IMR-90 (cell line): ENCODE data around the gene JAGN1. TPM values are rescaled to one million over a fixed set of nuclear protein-coding genes. Genes with fewer than 3 reads are reported as not detected.

ENCODE experiments used
- ATAC-seq: fragments of 200-7000 bp; cut with Tn5 transposase; 2 replicates; pipeline ENCODE4 v1.9.1; 2020; ENCODE audit warnings: low read depth, mild to moderate bottlenecking, moderate library complexity
- BruUV-seq: library from RNA; stranded (reverse); fragments of 400-500 nt; replicated peaks from 2 replicates; lab custom pipeline; 2021; lab: Mats Ljungman, UMichigan
- CTCF ChIA-PET: fragments of 300-600 bp; formaldehyde crosslinking; extraction: SDS; loops from one replicate; lab custom pipeline; 2021; ENCODE audit warnings: antibody characterized with exemption; lab: Yijun Ruan, JAX
- POLR2A ChIA-PET: fragments of 300-600 bp; sonication (Branson Sonifier 250); formaldehyde crosslinking; loops from one replicate; lab custom pipeline; 2022; ENCODE audit warnings: antibody characterized with exemption; ENCODE audit not compliant: unreplicated experiment; lab: Charles Lee
- DNase-seq: peaks from one replicate; pipeline ENCODE4 v3.0.0; 2013
- H2AFZ ChIP-seq: replicated peaks from 2 replicates; pipeline ENCODE3; 2013; ENCODE audit warnings: low read length, mild to moderate bottlenecking; ENCODE audit not compliant: poor library complexity
- H2AK5ac ChIP-seq: 2 replicates; pipeline ENCODE4 v1.6.1; 2013; ENCODE audit warnings: low read depth, low read length, inconsistent platforms
- H2AK9ac ChIP-seq: replicated peaks from 2 replicates; pipeline ENCODE3; 2013; ENCODE audit warnings: mild to moderate bottlenecking, low read depth, low read length, moderate library complexity; ENCODE audit not compliant: poor library complexity
- H2BK120ac ChIP-seq: 2 replicates; pipeline ENCODE4 v1.6.1; 2013; ENCODE audit warnings: low read depth, low read length, inconsistent platforms
- H2BK15ac ChIP-seq: 3 replicates; pipeline ENCODE4 v1.6.1; 2013; ENCODE audit warnings: low read depth, low read length, inconsistent platforms
- H2BK20ac ChIP-seq: 2 replicates; pipeline ENCODE4 v1.6.1; 2013; ENCODE audit warnings: low read depth, mild to moderate bottlenecking, inconsistent platforms, low read length, moderate library complexity
- H2BK5ac ChIP-seq: 2 replicates; pipeline ENCODE4 v1.6.1; 2013; ENCODE audit warnings: mild to moderate bottlenecking, low read depth, low read length, inconsistent platforms; ENCODE audit not compliant: poor library complexity, severe bottlenecking
- H3K14ac ChIP-seq: replicated peaks from 2 replicates; pipeline ENCODE4 v1.6.1; 2013; ENCODE audit warnings: low read depth, low read length, inconsistent platforms
- H3K18ac ChIP-seq: 2 replicates; pipeline ENCODE4 v1.6.1; 2013; ENCODE audit warnings: low read depth, low read length, control low read depth
- H3K23ac ChIP-seq: 2 replicates; pipeline ENCODE4 v1.6.1; 2013; ENCODE audit warnings: low read depth, low read length, inconsistent platforms
- H3K27ac ChIP-seq: 2 replicates; pipeline ENCODE4 v1.5.1; 2013; ENCODE audit warnings: mild to moderate bottlenecking, control low read depth, low read length; ENCODE audit not compliant: insufficient read depth
- H3K27me3 ChIP-seq: 2 replicates; pipeline ENCODE4 v1.6.1; 2013; ENCODE audit warnings: low read length; ENCODE audit not compliant: control insufficient read depth, insufficient read depth
- H3K36me3 ChIP-seq: 2 replicates; pipeline ENCODE4 v1.6.1; 2013; ENCODE audit warnings: low read length, mixed read lengths; ENCODE audit not compliant: control insufficient read depth, insufficient read depth
- H3K4ac ChIP-seq: 2 replicates; pipeline ENCODE4 v1.6.1; 2013; ENCODE audit warnings: low read depth, low read length, inconsistent platforms
- H3K4me1 ChIP-seq: 2 replicates; pipeline ENCODE4 v1.6.1; 2013; ENCODE audit warnings: low read length, mixed read lengths; ENCODE audit not compliant: control insufficient read depth, insufficient read depth
- H3K4me2 ChIP-seq: 2 replicates; pipeline ENCODE4 v1.6.1; 2013; ENCODE audit warnings: low read depth, mild to moderate bottlenecking, control low read depth, low read length, moderate library complexity
- H3K4me3 ChIP-seq: 2 replicates; pipeline ENCODE4 v1.5.1; 2013; ENCODE audit warnings: low read depth, mild to moderate bottlenecking, control low read depth, low read length, moderate library complexity; ENCODE audit not compliant: insufficient read depth
- H3K56ac ChIP-seq: 2 replicates; pipeline ENCODE4 v1.6.1; 2013; ENCODE audit warnings: low read length, inconsistent platforms; ENCODE audit not compliant: insufficient read depth; ENCODE audit errors: extremely low read depth
- H3K79me1 ChIP-seq, 2 experiments: 2 replicates each; pipeline ENCODE4 v1.6.1; 2013; ENCODE audit warnings: low read length in 2 of 2, inconsistent platforms in 1 of 2, low read depth in 1 of 2
- H3K9ac ChIP-seq: 2 replicates; pipeline ENCODE4 v1.6.1; 2013; ENCODE audit warnings: low read depth, low read length, control low read depth
- H3K9me1 ChIP-seq: 2 replicates; pipeline ENCODE4 v1.6.1; 2013; ENCODE audit warnings: low read length, inconsistent platforms; ENCODE audit not compliant: insufficient read depth
- H3K9me3 ChIP-seq: 2 replicates; pipeline ENCODE4 v1.6.1; 2013; ENCODE audit warnings: low read length; ENCODE audit not compliant: control insufficient read depth, insufficient read depth
- H4K20me1 ChIP-seq: 2 replicates; pipeline ENCODE4 v1.6.1; 2013; ENCODE audit warnings: low read length, inconsistent platforms; ENCODE audit not compliant: insufficient read depth
- H4K5ac ChIP-seq: 2 replicates; pipeline ENCODE4 v1.6.1; 2013; ENCODE audit warnings: mild to moderate bottlenecking, low read depth, low read length, control low read depth
- H4K8ac ChIP-seq, 2 experiments: 2 replicates each; pipeline ENCODE4 v1.6.1; 2013; ENCODE audit warnings: low read depth in 2 of 2, low read length in 2 of 2, control low read depth in 1 of 2, inconsistent platforms in 1 of 2
- H4K91ac ChIP-seq: 2 replicates; pipeline ENCODE4 v1.6.1; 2013; ENCODE audit warnings: low read depth, low read length, inconsistent platforms; ENCODE audit not compliant: insufficient read depth
- BHLHE40 ChIP-seq: fragments of 150-350 bp; IDR thresholded peaks from 2 replicates; pipeline ENCODE4 v1.6.1; 2016; ENCODE audit warnings: mild to moderate bottlenecking, low read depth, low read length
- CEBPB ChIP-seq: IDR thresholded peaks from 2 replicates; pipeline ENCODE4 v1.6.1; 2012; ENCODE audit warnings: low read depth, low read length, improper control_type of control experiment
- CHD1 ChIP-seq: IDR thresholded peaks from 2 replicates; pipeline ENCODE4 v1.6.1; 2012; ENCODE audit warnings: low read depth, low read length, improper control_type of control experiment
- FOS ChIP-seq: fragments of 150-350 bp; IDR thresholded peaks from 2 replicates; pipeline ENCODE4 v1.6.1; 2016; ENCODE audit warnings: low read depth, low read length
- MAFK ChIP-seq: IDR thresholded peaks from 2 replicates; pipeline ENCODE4 v1.6.1; 2012; ENCODE audit warnings: low read depth, low read length, improper control_type of control experiment
- MAZ ChIP-seq: IDR thresholded peaks from 2 replicates; pipeline ENCODE4 v1.6.1; 2012; ENCODE audit warnings: low read depth, mild to moderate bottlenecking, low read length, improper control_type of control experiment, moderate library complexity, borderline replicate concordance
- NFE2L2 ChIP-seq: fragments of 150-350 bp; IDR thresholded peaks from 2 replicates; pipeline ENCODE4 v1.6.1; 2016; ENCODE audit warnings: low read depth, mild to moderate bottlenecking, low read length
- POLR2A ChIP-seq: IDR thresholded peaks from 2 replicates; pipeline ENCODE4 v1.6.1; 2012; ENCODE audit warnings: mild to moderate bottlenecking, low read depth, low read length
- RFX5 ChIP-seq: IDR thresholded peaks from 2 replicates; pipeline ENCODE4 v1.8.0; 2012; ENCODE audit warnings: low read depth, mild to moderate bottlenecking, low read length, moderate library complexity
- SMC3 ChIP-seq: fragments of 150-350 bp; IDR thresholded peaks from 2 replicates; pipeline ENCODE4 v1.6.1; 2016; ENCODE audit warnings: low read depth, mild to moderate bottlenecking, antibody characterized with exemption, low read length, moderate library complexity
- WGBS, 2 experiments: methylation state at CpG; one replicate each; pipeline versions ENCODE4 v1.1.5 to v1.1.7; 2013; ENCODE audit warnings: missing lambda C conversion rate in 2 of 2; ENCODE audit not compliant: insufficient read length in 1 of 2; ENCODE audit errors: extremely low coverage in 2 of 2; 5-methylcytosine and 5-hydroxymethylcytosine counted together
- dilution Hi-C: fragments of 300-500 bp; cut with HindIII; formaldehyde crosslinking; loops from one replicate; pipeline ENCODE4 v1.14.3; 2018; ENCODE audit warnings: low sequenced_read_pairs; ENCODE audit not compliant: unreplicated experiment
- in situ Hi-C: fragments of 300-500 bp; cut with MboI; formaldehyde crosslinking; loops from 3 replicates; pipeline ENCODE4 v1.14.3; 2019; ENCODE audit warnings: low sequenced_read_pairs, inconsistent platforms, mixed read lengths
- intact Hi-C: fragments of 100-400 bp; cut with micrococcal nuclease; formaldehyde crosslinking; loops from 2 replicates; pipeline ENCODE4 v1.10.0; 2022
- polyA plus RNA-seq, 3 experiments: library from polyadenylated mRNA; depleted of rRNA; stranded (reverse); fragments of >200 nt; gene quantifications; 2 replicates each; pipeline ENCODE4 v1.2.3, GENCODE V29; 2012; ENCODE audit warnings: low replicate concordance in 1 of 3
- total RNA-seq: library from RNA; depleted of rRNA; stranded (reverse); fragments of >200 nt; gene quantifications from 2 replicates; pipeline ENCODE4 v1.2.3, GENCODE V29; 2012
- TF ChIP-seq, protein P1 (sequence below): conservative IDR thresholded peaks from 2 replicates; pipeline ENCODE4 v1.5.1; 2012; ENCODE audit warnings: mild to moderate bottlenecking, low read depth, low read length, improper control_type of control experiment

Gene JAGN1
- total and polyA plus RNA-seq, 2 of the 4 experiments (the other 2 are of a cell fraction), result 32.7 to 39.3 TPM

- Histone ChIP-seq H3K4ac (peak overlapping the region; percentile 59; the same call in 1 of the 2 replicates), H2AK5ac (0 out of 2 replicates have a peak overlapping the region, but pooled peaks have one; percentile 15), H3K4me1 (peaks cover 30% of the 10 kb centered on the region), H3K4me3 (no peak overlapping the region), H3K36me3 (peaks cover 2% of the 10 kb centered on the region; the same call in 1 of the 2 replicates), H2BK20ac (no peak overlapping the region), H2AK9ac (peak overlapping the region; percentile 78), H2BK120ac (no peak overlapping the region), H3K14ac (no peak overlapping the region), H4K5ac (peak overlapping the region; percentile 2; the same call in 1 of the 2 replicates), H3K9me1 (peaks cover 11% of the 10 kb centered on the region), H4K20me1 (no peaks in the 10 kb centered on the region), H2BK5ac (no peak overlapping the region), H3K27me3 (no peaks in the 10 kb centered on the region), H2BK15ac (no peak overlapping the region), H3K4me2 (peak overlapping the region; percentile 94; the same call in 1 of the 2 replicates), H3K18ac (no peak overlapping the region), H4K8ac (peak overlapping the region in 1 of 2 experiments; percentile 73; a peak in 1 of 4 replicates), H3K79me1 (peaks cover 7 to 38% of the 10 kb centered on the region in 2 experiments; a peak in 3 of 4 replicates), H3K9ac (peak overlapping the region; percentile 1; the same call in 1 of the 2 replicates), H3K9me3 (no peaks in the 10 kb centered on the region), H3K27ac (no peak overlapping the region), H2AFZ (no peak overlapping the region), H3K56ac (no peak overlapping the region), H3K23ac (no peak overlapping the region), H4K91ac (no peak overlapping the region)
- CTCF ChIA-PET, result no interaction called here
- TF ChIP-seq FOS (no peak), CEBPB (no peak), MAFK (no peak), CHD1 (no peak), POLR2A (no peak), NFE2L2 (no peak), BHLHE40 (no peak), RFX5 (no peak), MAZ (no peak), SMC3 (no peak)
- TF ChIP-seq, protein P1, sequence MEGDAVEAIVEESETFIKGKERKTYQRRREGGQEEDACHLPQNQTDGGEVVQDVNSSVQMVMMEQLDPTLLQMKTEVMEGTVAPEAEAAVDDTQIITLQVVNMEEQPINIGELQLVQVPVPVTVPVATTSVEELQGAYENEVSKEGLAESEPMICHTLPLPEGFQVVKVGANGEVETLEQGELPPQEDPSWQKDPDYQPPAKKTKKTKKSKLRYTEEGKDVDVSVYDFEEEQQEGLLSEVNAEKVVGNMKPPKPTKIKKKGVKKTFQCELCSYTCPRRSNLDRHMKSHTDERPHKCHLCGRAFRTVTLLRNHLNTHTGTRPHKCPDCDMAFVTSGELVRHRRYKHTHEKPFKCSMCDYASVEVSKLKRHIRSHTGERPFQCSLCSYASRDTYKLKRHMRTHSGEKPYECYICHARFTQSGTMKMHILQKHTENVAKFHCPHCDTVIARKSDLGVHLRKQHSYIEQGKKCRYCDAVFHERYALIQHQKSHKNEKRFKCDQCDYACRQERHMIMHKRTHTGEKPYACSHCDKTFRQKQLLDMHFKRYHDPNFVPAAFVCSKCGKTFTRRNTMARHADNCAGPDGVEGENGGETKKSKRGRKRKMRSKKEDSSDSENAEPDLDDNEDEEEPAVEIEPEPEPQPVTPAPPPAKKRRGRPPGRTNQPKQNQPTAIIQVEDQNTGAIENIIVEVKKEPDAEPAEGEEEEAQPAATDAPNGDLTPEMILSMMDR, result no peak
- BruUV-seq, result no TSS peak
- POLR2A ChIA-PET, result no interaction called here
- DNase-seq, result no peak
- 89% methylated on average over 7 of the region's 10 CpGs; no CpG with 5 or more reads in 1 of the 2 experiments for WGBS, 2 experiments
- intact Hi-C loops (loop anchor here (5.0 kb wide), 1 partner anchor 201 kb away; no protein-coding TSS in a partner anchor), dilution Hi-C loops (no loop called here), in situ Hi-C loops (no loop called here)
- no peak for ATAC-seq
Observed at GRCh38 chr3:9917820-9918219, 27.4 kb downstream of the JAGN1 start.
